HG02981 (cell line): ENCODE data around the gene LRRC61.

Experiments
- ATAC-seq: cut with Tn5 transposase; IDR thresholded peaks from one replicate; pipeline ENCODE4 v1.9.1; 2021; ENCODE audit warnings: mild to moderate bottlenecking, moderate library complexity; ENCODE audit not compliant: unreplicated experiment

Gene LRRC61

DNA sequence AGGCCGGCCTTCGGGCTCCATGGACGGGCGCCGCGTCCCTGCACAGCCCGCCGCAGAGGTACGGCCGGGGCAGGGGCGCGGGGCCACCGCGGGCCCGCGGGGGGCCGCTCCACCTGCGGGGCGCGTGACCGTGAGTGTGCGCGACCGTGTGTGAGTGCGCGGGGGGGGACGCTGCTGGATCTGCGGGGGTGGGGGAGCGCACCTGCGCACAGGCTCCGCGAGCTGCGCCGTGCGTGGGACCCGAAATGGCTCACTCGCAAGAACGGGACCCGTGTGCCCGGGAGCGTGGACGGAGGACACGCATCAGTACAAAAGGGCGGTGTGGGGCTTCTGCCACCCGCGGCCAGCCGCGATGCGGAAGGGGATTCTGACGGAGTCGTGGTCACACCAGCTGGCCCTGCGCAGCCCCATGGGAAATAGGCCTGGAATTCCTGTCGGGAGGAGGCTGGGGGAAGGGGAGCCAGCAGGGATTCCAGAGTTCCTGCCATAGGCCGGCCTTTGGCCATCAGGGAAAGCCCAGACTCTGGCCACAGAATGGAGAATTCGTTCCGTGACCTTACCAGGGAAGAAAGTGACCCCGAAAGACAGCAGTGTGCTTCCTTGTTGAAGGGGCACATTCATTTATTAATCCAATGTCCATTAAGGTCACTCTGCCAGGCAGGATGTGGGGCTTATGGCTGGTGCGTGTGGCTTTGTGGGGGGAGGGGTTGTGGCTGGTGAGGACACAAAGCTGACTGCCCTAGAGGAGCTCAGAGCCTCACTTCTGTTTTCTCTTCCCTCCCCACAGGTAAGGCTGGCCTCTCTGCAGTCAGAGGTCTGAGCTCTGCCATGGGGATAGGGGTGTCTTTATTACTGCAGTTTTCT lies 46.0 kb downstream of the LRRC61 start:
- peak; percentile 50 for ATAC-seq

DNA sequence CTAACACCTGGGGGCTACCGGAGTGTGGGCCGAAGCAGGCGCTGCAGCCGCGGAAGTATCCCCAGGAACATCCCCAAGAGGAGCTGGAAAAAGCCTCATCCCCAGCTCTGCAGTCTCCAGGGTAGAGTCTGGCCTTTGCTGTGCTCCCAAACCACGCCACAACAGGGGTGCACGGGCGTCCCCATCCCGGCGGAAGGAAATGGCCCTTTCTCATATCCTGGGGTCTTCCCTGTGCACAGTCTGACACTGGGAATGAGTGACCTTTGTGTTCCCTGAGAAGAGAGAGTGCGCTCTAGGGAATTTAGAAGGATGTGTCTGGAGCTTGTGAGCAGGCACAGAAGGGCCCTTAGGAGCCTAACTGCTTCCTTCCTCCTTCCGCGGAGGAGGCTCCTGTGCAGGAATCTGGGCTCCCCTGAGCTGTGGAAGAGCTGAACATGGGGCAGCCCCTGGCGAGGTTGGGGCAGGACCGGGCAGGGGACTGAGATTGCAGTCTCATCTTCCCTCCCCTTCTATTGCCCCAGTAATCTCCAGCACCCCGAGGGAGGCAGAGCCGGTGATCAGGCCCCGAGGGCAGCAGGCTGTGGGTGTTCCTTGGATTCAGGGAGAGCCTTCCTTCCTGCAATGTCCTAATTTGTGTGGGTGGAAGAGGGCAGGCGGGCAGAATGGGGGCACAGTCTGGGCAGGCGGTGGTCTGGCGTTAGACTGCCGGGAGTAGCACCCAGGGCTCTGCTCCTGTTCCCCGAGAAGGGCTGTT lies 46.8 kb downstream of the LRRC61 start:
- ATAC-seq, result no peak

GRCh38 chr7:150370612-150371071 lies 47.5 kb downstream of the LRRC61 start:
- ATAC-seq, result no peak

- ATAC-seq, result no peak
Observed at GRCh38 chr7:150371131-150371995, 48.2 kb downstream of the LRRC61 start.

GRCh38 chr7:150371996-150372270 lies 48.8 kb downstream of the LRRC61 start:
- ATAC-seq, result no peak

DNA sequence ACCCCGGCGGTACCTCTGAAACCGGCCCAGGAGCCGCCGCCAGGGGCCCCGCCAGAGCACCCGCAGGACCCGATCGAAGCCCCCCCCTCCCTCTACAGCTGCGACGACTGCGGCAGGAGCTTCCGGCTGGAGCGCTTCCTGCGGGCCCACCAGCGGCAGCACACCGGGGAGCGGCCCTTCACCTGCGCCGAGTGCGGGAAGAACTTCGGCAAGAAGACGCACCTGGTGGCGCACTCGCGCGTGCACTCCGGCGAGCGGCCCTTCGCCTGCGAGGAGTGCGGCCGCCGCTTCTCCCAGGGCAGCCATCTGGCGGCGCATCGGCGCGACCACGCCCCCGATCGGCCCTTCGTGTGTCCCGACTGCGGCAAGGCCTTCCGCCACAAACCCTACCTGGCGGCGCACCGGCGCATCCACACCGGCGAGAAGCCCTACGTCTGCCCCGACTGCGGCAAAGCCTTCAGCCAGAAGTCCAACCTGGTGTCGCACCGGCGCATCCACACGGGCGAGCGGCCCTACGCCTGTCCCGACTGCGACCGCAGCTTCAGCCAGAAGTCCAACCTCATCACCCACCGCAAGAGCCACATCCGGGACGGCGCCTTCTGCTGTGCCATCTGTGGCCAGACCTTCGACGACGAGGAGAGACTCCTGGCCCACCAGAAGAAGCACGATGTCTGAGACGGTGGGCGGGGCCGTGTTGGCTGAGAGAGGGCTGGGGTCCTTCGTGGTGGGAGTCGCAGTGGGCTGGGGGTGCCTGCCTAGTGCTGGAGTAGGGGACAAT lies 49.3 kb downstream of the LRRC61 start:
- no peak for ATAC-seq

DNA sequence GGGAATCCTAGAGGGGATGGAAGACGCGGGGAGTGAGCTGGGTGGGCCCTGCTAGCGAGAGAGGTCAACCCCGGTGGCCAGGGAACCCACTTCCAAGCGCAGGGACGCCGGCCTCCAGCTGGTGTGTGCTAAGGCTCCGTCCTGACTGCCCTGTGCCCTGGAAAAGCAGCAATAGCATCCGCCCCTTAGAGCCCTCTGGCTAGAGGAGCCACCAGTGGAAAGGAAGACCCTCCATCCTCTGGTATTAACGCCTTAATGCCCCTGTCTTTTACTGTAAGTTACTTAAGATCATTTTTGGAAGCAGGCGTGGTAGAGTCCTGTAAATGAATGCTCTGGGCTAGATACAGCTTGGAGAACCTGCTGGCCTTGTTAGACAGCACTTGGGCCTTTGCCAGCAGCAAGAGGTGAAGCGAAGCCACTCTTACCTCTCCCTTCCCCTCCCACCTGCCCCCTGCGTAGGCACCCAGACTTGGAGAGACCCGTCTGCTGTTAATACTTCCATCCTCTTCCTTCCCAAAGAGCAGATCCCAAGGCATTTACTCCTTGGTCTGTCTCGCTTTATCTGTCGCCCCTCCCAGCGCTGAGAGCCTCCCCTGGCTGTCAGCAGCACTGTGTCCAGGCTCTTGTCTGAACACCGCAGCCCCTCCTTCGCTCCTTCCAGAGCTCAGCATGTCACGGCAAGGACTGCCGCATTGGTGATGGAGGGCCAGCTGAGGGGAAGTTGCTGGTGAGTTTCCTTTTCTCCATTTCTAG lies 50.1 kb downstream of the LRRC61 start:
- ATAC-seq, result no peak

GRCh38 chr7:150374026-150374425 lies 50.9 kb downstream of the LRRC61 start:
- ATAC-seq, result no peak

- no peak for ATAC-seq
Observed at GRCh38 chr7:150374472-150374871, 51.3 kb downstream of the LRRC61 start.

GRCh38 chr7:150375662-150376521 lies 52.7 kb downstream of the LRRC61 start:
- ATAC-seq, result no peak

DNA sequence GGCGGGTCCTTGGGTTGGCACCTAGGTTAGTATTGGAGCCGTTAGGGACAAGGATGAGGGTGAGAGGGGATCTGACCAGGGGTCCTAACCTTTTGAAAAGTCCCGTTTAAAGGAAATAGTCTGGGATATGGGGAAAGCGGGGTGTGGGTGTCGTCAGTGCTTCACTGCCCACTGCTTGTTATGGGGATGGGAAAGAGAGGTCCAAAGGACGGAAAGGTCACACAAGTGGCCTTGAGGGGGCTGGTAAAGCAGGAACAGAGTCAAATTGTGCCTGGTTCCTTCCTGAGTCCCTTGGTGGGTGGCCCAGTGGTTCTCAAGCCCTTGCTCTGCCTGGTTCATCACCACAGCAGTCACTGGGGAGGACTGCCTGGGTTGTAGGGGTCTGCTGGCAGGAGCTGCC lies 53.4 kb downstream of the LRRC61 start:
- ATAC-seq, result no peak

- ATAC-seq, result no peak
Observed at GRCh38 chr7:150377196-150377595, 54.0 kb downstream of the LRRC61 start.

- no peak for ATAC-seq
Observed at GRCh38 chr7:150377635-150378034, 54.5 kb downstream of the LRRC61 start.

GRCh38 chr7:150378115-150378852 lies 55.1 kb downstream of the LRRC61 start:
- ATAC-seq, result peak; percentile 23

DNA sequence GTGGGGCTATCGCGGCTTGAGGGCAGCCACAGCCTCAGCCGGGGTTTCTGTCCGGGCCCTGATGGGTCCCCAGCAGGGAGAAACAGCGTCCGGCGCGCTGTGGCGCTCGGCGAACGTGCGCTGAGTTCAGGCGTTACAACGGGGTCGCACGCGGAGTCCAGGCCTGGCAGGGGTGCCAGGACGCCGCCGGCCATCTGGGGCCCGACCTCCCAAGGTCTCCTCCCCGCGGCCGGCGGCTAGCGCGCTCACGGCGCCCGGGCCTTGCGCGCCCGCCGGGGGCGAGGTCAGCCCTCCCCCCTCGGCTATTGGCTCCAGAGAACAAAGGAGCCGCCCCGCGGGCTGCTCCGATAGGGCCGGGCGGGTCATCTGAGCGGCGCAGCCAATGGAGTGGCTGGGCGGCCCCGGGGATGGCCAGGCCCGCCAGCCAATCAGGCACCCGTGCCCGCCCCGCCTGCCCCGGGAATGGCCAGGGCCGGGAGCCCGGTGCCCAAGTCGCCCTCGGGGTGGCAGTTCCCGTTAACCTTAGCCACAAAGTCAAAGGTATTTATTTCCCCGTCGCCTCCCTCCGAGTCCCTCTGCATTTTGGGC lies 55.8 kb downstream of the LRRC61 start, which contains the start of gene ZNF775:
ZNF775 (plus strand) TSS at position 478 of the 588 bp plus-strand sequence. CDS start 9,141 bp downstream, outside the sequence.
- peak; percentile 80 for ATAC-seq

- ATAC-seq, result peak; percentile 1
Observed at GRCh38 chr7:150379441-150380379, 56.6 kb downstream of the LRRC61 start.

- ATAC-seq, result no peak
Observed at GRCh38 chr7:150380463-150380862, 57.3 kb downstream of the LRRC61 start.
